HG03045 (cell line): Measurements from ENCODE around the gene C16orf95.

Source experiments
- ATAC-seq: cut with Tn5 transposase; IDR thresholded peaks from one replicate; pipeline ENCODE4 v1.9.1; 2021; ENCODE audit warnings: mild to moderate bottlenecking, moderate library complexity; ENCODE audit not compliant: unreplicated experiment

C16orf95 gene

GRCh38 chr16:87295661-87296531 lies 21.3 kb downstream of the C16orf95 start:
- no peak for ATAC-seq

GRCh38 chr16:87295259-87295658 lies 21.9 kb downstream of the C16orf95 start:
- ATAC-seq, result no peak

GRCh38 chr16:87293990-87294389 lies 23.2 kb downstream of the C16orf95 start:
- ATAC-seq, result no peak

GRCh38 chr16:87291944-87292343 lies 25.2 kb downstream of the C16orf95 start:
- no peak for ATAC-seq

GRCh38 chr16:87288753-87289362 lies 28.3 kb downstream of the C16orf95 start:
- ATAC-seq, result no peak

GRCh38 chr16:87286839-87287626 lies 30.2 kb downstream of the C16orf95 start:
- no peak for ATAC-seq

- ATAC-seq, result no peak
Measured at GRCh38 chr16:87284183-87284582, 33.0 kb downstream of the C16orf95 start.

- no peak for ATAC-seq
Measured at GRCh38 chr16:87279094-87279658, 38.0 kb downstream of the C16orf95 start.

- no peak for ATAC-seq
Measured at GRCh38 chr16:87278191-87279093, 38.8 kb downstream of the C16orf95 start.

GRCh38 chr16:87276924-87277323 lies 40.3 kb downstream of the C16orf95 start:
- no peak for ATAC-seq

GRCh38 chr16:87276091-87276701 lies 41.0 kb downstream of the C16orf95 start:
- ATAC-seq, result no peak

GRCh38 chr16:87274794-87275193 lies 42.4 kb downstream of the C16orf95 start:
- ATAC-seq, result no peak

- ATAC-seq, result no peak
Measured at GRCh38 chr16:87273471-87274030, 43.6 kb downstream of the C16orf95 start.

GRCh38 chr16:87271256-87271655 lies 45.9 kb downstream of the C16orf95 start:
- no peak for ATAC-seq

- ATAC-seq, result no peak
Measured at GRCh38 chr16:87267566-87267965, 49.6 kb downstream of the C16orf95 start.

- no peak for ATAC-seq
Measured at GRCh38 chr16:87266846-87267245, 50.3 kb downstream of the C16orf95 start.

GRCh38 chr16:87265261-87265660 lies 51.9 kb downstream of the C16orf95 start:
- no peak for ATAC-seq

- no peak for ATAC-seq
Measured at GRCh38 chr16:87264634-87265033, 52.6 kb downstream of the C16orf95 start.

- no peak for ATAC-seq
Measured at GRCh38 chr16:87263418-87264052, 53.7 kb downstream of the C16orf95 start.
